ENCODE data around the gene LCE3D. TPM values are rescaled to one million over a fixed set of nuclear protein-coding genes. Genes with fewer than 3 reads are reported as not detected.
"Not testable (repeated sequence)": the region's sequence is repeated elsewhere in the genome, so short reads cannot be mapped to it uniquely, and the experiment has no call there.

LCE3D gene
- not detected in 2 replicates for total RNA-seq

GRCh38 chr1:152580433-152580832 lies at the start of gene LCE3D:
Gene LCE3D, minus strand, starts transcription at chr1:152580516. Its CDS starts 580 bp downstream, at chr1:152579936.
- no peak for DNase-seq (ENCODE audit: low read depth)

GRCh38 chr1:152626744-152627143 lies 46.4 kb upstream of the LCE3D start:
- no peak for DNase-seq (ENCODE audit: low read depth)

GRCh38 chr1:152623203-152623844 lies 43.0 kb upstream of the LCE3D start:
- no peak for DNase-seq (ENCODE audit: low read depth)

- DNase-seq (ENCODE audit: low read depth): no peak
These were observed 42.5 kb upstream of the LCE3D start, which contains the start of gene LCE3A for GRCh38 chr1:152622803-152623202. Gene LCE3A, minus strand, starts transcription at chr1:152623103. Its CDS starts 0 bp downstream, at chr1:152623103.

- no peak for DNase-seq (ENCODE audit: low read depth)
These were observed 41.7 kb upstream of the LCE3D start for GRCh38 chr1:152621993-152622392.

GRCh38 chr1:152613511-152613910 lies 33.2 kb upstream of the LCE3D start, which contains the start of gene LCE3B:
Gene LCE3B, plus strand, starts transcription at chr1:152613811. Its CDS starts 0 bp downstream, at chr1:152613811.
- no peak for DNase-seq (ENCODE audit: low read depth)

GRCh38 chr1:152599934-152600333 lies 19.6 kb upstream of the LCE3D start, which contains the start of gene LCE3C:
Gene LCE3C, plus strand, starts transcription at chr1:152600234. Its CDS starts 498 bp downstream, at chr1:152600732.
- DNase-seq (ENCODE audit: low read depth): no peak

- DNase-seq (ENCODE audit: low read depth): no peak
These were observed 16.7 kb upstream of the LCE3D start for GRCh38 chr1:152596986-152597385.

GRCh38 chr1:152585586-152585985 lies 5.3 kb upstream of the LCE3D start:
- DNase-seq (ENCODE audit: low read depth): no peak

GRCh38 chr1:152582647-152583046 lies 2.3 kb upstream of the LCE3D start:
- no peak for DNase-seq (ENCODE audit: low read depth)

- DNase-seq (ENCODE audit: low read depth): not testable (repeated sequence)
These were observed 790 bp downstream of the LCE3D start for GRCh38 chr1:152579526-152579925.

GRCh38 chr1:152577168-152577567 lies 3.1 kb downstream of the LCE3D start:
- no peak for DNase-seq (ENCODE audit: low read depth)

- DNase-seq (ENCODE audit: low read depth): no peak
These were observed 13.6 kb downstream of the LCE3D start, which contains the start of gene LCE3E for GRCh38 chr1:152566681-152567080. Gene LCE3E, minus strand, starts transcription at chr1:152566780. Its CDS starts 572 bp downstream, at chr1:152566208.

GRCh38 chr1:152565535-152566215 lies 14.6 kb downstream of the LCE3D start:
- no peak for DNase-seq (ENCODE audit: low read depth)

GRCh38 chr1:152565115-152565514 lies 15.2 kb downstream of the LCE3D start:
- no peak for DNase-seq (ENCODE audit: low read depth)

- not testable (repeated sequence) for DNase-seq (ENCODE audit: low read depth)
These were observed 32.0 kb downstream of the LCE3D start for GRCh38 chr1:152548358-152548757.

- no peak for DNase-seq (ENCODE audit: low read depth)
These were observed 33.6 kb downstream of the LCE3D start for GRCh38 chr1:152546704-152547103.

- no peak for DNase-seq (ENCODE audit: low read depth)
These were observed 36.5 kb downstream of the LCE3D start for GRCh38 chr1:152543820-152544219.

- DNase-seq (ENCODE audit: low read depth): no peak
These were observed 40.4 kb downstream of the LCE3D start for GRCh38 chr1:152539901-152540300.

GRCh38 chr1:152537496-152537895 lies 42.8 kb downstream of the LCE3D start:
- no peak for DNase-seq (ENCODE audit: low read depth)

- no peak for DNase-seq (ENCODE audit: low read depth)
These were observed 44.5 kb downstream of the LCE3D start for GRCh38 chr1:152535774-152536173.

- peak; percentile 29 for DNase-seq (ENCODE audit: low read depth)
These were observed 46.9 kb downstream of the LCE3D start for GRCh38 chr1:152533327-152533938.
